OCI-LY1 (cell line): ENCODE measurements around the gene SDK2.
"Not testable (repeated sequence)": the region's sequence is repeated elsewhere in the genome, so short reads cannot be mapped to it uniquely, and the experiment has no call there.

Experiments used
- H2AFZ ChIP-seq: fragments of 200-600 bp; sonication (generic), shearing (Covaris generic); 2 replicates; pipeline ENCODE4 v1.6.0; 2014; ENCODE audit warnings: antibody characterized with exemption, mild to moderate bottlenecking, low read length
- H3F3A ChIP-seq: fragments of 200-600 bp; sonication (generic), shearing (Covaris generic); 2 replicates; pipeline ENCODE4 v1.6.0; 2014; ENCODE audit warnings: mild to moderate bottlenecking, antibody characterized with exemption, low read length, moderate library complexity; ENCODE audit not compliant: insufficient read depth
- H3K27ac ChIP-seq: fragments of 200-600 bp; sonication (generic); 2 replicates; pipeline ENCODE4 v1.5.1; 2014; ENCODE audit warnings: low read length, mixed run types, mild to moderate bottlenecking, low read depth; ENCODE audit not compliant: poor library complexity, severe bottlenecking
- H3K27me3 ChIP-seq: fragments of 200-600 bp; sonication (generic); 2 replicates; pipeline ENCODE4 v1.6.0; 2014; ENCODE audit warnings: antibody characterized with exemption, mild to moderate bottlenecking, low read length, moderate library complexity; ENCODE audit not compliant: insufficient read depth
- H3K36me3 ChIP-seq: fragments of 200-600 bp; sonication (generic); 2 replicates; pipeline ENCODE4 v1.6.1; 2014; ENCODE audit warnings: mild to moderate bottlenecking, antibody characterized with exemption, low read length, moderate library complexity, mixed read lengths; ENCODE audit not compliant: insufficient read depth
- H3K4me1 ChIP-seq: fragments of 200-600 bp; sonication (generic); 2 replicates; pipeline ENCODE4 v1.5.1; 2014; ENCODE audit warnings: mild to moderate bottlenecking, low read length, moderate library complexity; ENCODE audit not compliant: insufficient read depth, severe bottlenecking
- H3K4me2 ChIP-seq: fragments of 200-600 bp; sonication (generic), shearing (Covaris generic); 2 replicates; pipeline ENCODE4 v1.6.1; 2014; ENCODE audit warnings: low read length
- H3K4me3 ChIP-seq: fragments of 200-600 bp; sonication (generic); 2 replicates; pipeline ENCODE4 v1.5.1; 2014; ENCODE audit warnings: low read length, low read depth, mild to moderate bottlenecking, mixed read lengths; ENCODE audit not compliant: poor library complexity, severe bottlenecking
- H3K79me2 ChIP-seq: fragments of 200-600 bp; shearing (Covaris generic); 2 replicates; pipeline ENCODE4 v1.6.1; 2016; ENCODE audit warnings: mixed run types, low read length, mixed read lengths; ENCODE audit not compliant: insufficient read depth
- H3K9ac ChIP-seq: fragments of 200-600 bp; sonication (generic), shearing (Covaris generic); 2 replicates; pipeline ENCODE4 v1.6.1; 2014; ENCODE audit warnings: mild to moderate bottlenecking, low read length, mixed read lengths
- H3K9me2 ChIP-seq: fragments of 200-600 bp; sonication (generic), shearing (Covaris generic); 2 replicates; pipeline ENCODE4 v1.6.1; 2014; ENCODE audit warnings: low read depth, mild to moderate bottlenecking, low read length, mixed read lengths
- H3K9me3 ChIP-seq: fragments of 200-600 bp; shearing (Covaris generic); 2 replicates; pipeline ENCODE4 v1.6.1; 2014; ENCODE audit warnings: low read length, mixed read lengths
- H4K20me1 ChIP-seq: fragments of 200-600 bp; sonication (generic), shearing (Covaris generic); 2 replicates; pipeline ENCODE4 v1.6.0; 2016; ENCODE audit warnings: mild to moderate bottlenecking, low read length; ENCODE audit not compliant: insufficient read depth
- EZH2 ChIP-seq: fragments of 200-600 bp; sonication (generic), shearing (Covaris generic); IDR thresholded peaks from 2 replicates; pipeline ENCODE4 v1.8.0; 2017; ENCODE audit warnings: borderline replicate concordance, mixed run types, mild to moderate bottlenecking, antibody characterized with exemption, low read length, moderate library complexity, mixed read lengths
- TF ChIP-seq, protein P1 (sequence below): fragments of 200-600 bp; sonication (generic), shearing (Covaris generic); IDR thresholded peaks from 2 replicates; pipeline ENCODE4 v1.5.1; 2017; ENCODE audit warnings: mild to moderate bottlenecking, antibody characterized with exemption, low read length, moderate library complexity, mixed read lengths

Gene SDK2

DNA sequence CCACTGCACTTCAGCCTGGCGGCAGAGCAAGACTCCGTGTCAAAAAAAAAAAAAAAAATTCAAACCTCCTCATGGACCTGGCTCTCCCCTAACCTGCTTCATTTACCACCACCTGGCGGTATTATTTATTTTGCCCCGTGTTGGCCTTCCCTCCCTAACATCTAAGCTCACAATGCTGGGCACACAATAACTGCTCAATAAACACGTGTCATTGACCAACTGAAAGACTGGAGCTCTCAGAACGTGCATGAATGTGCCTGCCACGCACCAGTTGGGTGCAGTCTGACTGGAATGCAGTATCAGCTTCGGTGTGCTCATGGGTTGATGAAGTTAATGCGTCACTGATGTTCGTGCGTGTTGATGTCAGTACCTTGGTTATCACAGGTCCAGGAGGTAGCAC lies 268.1 kb downstream of the SDK2 start:
- no peak overlapping the region for H2AFZ ChIP-seq
- H3K36me3 ChIP-seq: no peaks in the 10 kb centered on the region
- H3K4me3 ChIP-seq: no peak overlapping the region
- H3K4me1 ChIP-seq: no peaks in the 10 kb centered on the region
- H3F3A ChIP-seq: no peaks in the 10 kb centered on the region
- H3K9me2 ChIP-seq: no peaks in the 10 kb centered on the region
- no peaks in the 10 kb centered on the region for H4K20me1 ChIP-seq
- H3K27ac ChIP-seq: no peak overlapping the region
- no peaks in the 10 kb centered on the region for H3K79me2 ChIP-seq
- H3K4me2 ChIP-seq: no peak overlapping the region
- no peak overlapping the region for H3K9ac ChIP-seq
- H3K9me3 ChIP-seq: no peaks in the 10 kb centered on the region
- TF ChIP-seq EZH2: no peak
- TF ChIP-seq, protein P1, sequence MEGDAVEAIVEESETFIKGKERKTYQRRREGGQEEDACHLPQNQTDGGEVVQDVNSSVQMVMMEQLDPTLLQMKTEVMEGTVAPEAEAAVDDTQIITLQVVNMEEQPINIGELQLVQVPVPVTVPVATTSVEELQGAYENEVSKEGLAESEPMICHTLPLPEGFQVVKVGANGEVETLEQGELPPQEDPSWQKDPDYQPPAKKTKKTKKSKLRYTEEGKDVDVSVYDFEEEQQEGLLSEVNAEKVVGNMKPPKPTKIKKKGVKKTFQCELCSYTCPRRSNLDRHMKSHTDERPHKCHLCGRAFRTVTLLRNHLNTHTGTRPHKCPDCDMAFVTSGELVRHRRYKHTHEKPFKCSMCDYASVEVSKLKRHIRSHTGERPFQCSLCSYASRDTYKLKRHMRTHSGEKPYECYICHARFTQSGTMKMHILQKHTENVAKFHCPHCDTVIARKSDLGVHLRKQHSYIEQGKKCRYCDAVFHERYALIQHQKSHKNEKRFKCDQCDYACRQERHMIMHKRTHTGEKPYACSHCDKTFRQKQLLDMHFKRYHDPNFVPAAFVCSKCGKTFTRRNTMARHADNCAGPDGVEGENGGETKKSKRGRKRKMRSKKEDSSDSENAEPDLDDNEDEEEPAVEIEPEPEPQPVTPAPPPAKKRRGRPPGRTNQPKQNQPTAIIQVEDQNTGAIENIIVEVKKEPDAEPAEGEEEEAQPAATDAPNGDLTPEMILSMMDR: no peak
- H3K27me3 ChIP-seq: no peaks in the 10 kb centered on the region

DNA sequence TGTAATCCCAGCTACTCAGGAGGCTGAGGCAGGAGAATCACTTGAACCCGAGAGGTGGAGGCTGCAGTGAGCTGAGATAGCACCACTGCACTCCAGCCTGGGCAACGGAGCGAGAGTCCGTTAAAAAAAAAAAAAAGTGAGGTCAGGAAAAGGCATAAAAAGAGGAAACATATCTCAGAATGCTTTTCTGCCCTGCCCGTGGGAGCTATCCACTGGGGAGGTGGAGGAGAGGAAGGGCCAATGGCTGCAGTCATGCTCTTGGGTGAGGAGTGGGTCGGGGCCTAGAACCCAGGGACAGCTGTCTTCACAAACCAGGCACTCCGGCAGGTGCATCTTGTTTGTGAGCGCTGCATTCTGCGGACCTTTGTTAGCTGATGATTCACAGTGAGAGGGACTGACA lies 272.4 kb downstream of the SDK2 start:
- H3K4me1 ChIP-seq: no peaks in the 10 kb centered on the region
- H3K4me2 ChIP-seq: no peak overlapping the region
- H3K9ac ChIP-seq: no peak overlapping the region
- H3K9me2 ChIP-seq: no peaks in the 10 kb centered on the region
- no peak overlapping the region for H2AFZ ChIP-seq
- TF ChIP-seq EZH2: no peak
- H3K27ac ChIP-seq: no peak overlapping the region
- no peaks in the 10 kb centered on the region for H3F3A ChIP-seq
- no peaks in the 10 kb centered on the region for H3K36me3 ChIP-seq
- no peak overlapping the region for H3K4me3 ChIP-seq
- H3K9me3 ChIP-seq: no peaks in the 10 kb centered on the region
- H3K79me2 ChIP-seq: no peaks in the 10 kb centered on the region
- no peaks in the 10 kb centered on the region for H4K20me1 ChIP-seq
- no peaks in the 10 kb centered on the region for H3K27me3 ChIP-seq

DNA sequence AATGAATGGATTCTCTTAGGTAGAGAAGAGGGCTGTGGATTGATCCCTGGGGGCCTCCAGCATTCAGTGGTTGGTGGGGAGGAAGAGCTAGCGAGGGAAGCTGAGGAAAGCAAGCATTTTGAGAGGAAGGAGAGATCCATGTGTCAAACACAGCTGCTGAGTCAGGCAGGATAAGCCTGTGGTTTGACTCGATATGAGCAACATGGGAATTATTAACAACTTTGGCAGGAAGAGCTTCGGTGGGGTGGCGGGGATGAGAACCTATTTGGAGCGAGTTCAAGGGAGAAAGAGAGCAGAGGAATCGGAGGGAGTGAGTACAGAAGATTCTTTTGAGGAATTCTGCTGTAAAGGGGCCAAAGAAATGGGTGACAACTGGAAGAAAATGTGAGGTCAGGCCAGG lies 273.0 kb downstream of the SDK2 start:
- Histone ChIP-seq H3K4me2 (no peak overlapping the region), H4K20me1 (no peaks in the 10 kb centered on the region), H3K79me2 (no peaks in the 10 kb centered on the region), H3K36me3 (no peaks in the 10 kb centered on the region), H3K9ac (no peak overlapping the region), H3K4me3 (no peak overlapping the region), H3K27ac (no peak overlapping the region), H3K27me3 (no peaks in the 10 kb centered on the region), H3K4me1 (no peaks in the 10 kb centered on the region), H3K9me2 (no peaks in the 10 kb centered on the region), H2AFZ (no peak overlapping the region), H3K9me3 (no peaks in the 10 kb centered on the region), H3F3A (no peaks in the 10 kb centered on the region)
- TF ChIP-seq EZH2: no peak
- TF ChIP-seq, protein P1: no peak

DNA sequence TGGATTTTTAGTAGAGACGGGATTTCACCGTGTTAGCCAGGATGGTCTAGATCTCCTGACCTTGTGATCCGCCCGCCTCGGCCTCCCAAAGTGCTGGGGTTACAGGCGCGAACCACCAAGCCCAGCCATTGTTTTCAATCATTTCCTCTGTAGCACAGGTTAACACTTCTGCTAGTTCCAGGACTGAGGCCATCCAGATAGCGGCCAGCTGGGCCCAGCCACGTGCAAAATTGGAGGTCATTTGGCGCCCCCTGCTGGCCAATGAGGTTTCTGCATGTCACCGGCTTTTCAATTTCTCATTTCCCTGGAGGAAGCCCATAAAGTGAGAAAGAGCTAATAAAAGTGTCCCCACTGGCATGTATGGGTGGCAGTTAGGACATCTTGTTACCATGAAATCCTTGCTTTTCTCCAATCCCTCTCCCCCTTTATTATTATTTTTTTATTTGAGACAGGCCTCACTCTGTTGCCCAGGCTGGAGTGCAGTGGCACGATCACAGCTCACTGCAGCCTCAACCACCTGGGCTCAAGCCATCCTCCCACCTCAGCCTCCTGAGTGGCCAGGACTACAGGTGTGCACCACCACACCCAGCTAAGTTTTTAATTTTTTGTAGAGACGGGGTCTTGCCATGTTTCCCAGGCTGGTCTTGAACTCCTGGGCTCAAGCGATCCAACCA lies 274.3 kb downstream of the SDK2 start:
- not testable (repeated sequence) for H3F3A ChIP-seq, H3K9ac ChIP-seq, H2AFZ ChIP-seq, H3K79me2 ChIP-seq, H3K4me3 ChIP-seq, H3K9me2 ChIP-seq, H3K9me3 ChIP-seq, H4K20me1 ChIP-seq, H3K27me3 ChIP-seq, H3K36me3 ChIP-seq, H3K27ac ChIP-seq, H3K4me1 ChIP-seq, H3K4me2 ChIP-seq
- TF ChIP-seq, protein P1: peak; percentile 79
